Liver (tissue), 9 donors: ENCODE data around the gene CST3. TPM values are rescaled to one million over a fixed set of nuclear protein-coding genes. Genes with fewer than 3 reads are reported as not detected.

Experiments used
- DNase-seq: peaks from one replicate; pipeline ENCODE4 v3.0.0-alpha.2; 2017; ENCODE audit warnings: low spot score
- H3K27ac ChIP-seq, 2 donors: one replicate each; pipeline ENCODE4 v1.7.0; 2013; ENCODE audit warnings: inconsistent platforms in 2 of 2, low read length in 2 of 2, control low read depth in 1 of 2, low read depth in 1 of 2, mild to moderate bottlenecking in 1 of 2
- H3K27me3 ChIP-seq, 4 donors: one replicate each; pipeline versions ENCODE4 v1.6.1 to v1.7.0; 2013; ENCODE audit warnings: low read length in 3 of 4, inconsistent platforms in 1 of 4, mild to moderate bottlenecking in 1 of 4, moderate library complexity in 1 of 4; ENCODE audit not compliant: control insufficient read depth in 4 of 4, insufficient read depth in 4 of 4
- H3K36me3 ChIP-seq, 4 donors: one replicate each; pipeline versions ENCODE4 v1.6.1 to v1.7.0; 2013; ENCODE audit warnings: low read length in 3 of 4, mild to moderate bottlenecking in 3 of 4, low read depth in 1 of 4, moderate library complexity in 1 of 4; ENCODE audit not compliant: control insufficient read depth in 4 of 4, insufficient read depth in 3 of 4
- H3K4me1 ChIP-seq, 4 donors: one replicate each; pipeline versions ENCODE4 v1.6.1 to v1.7.0; 2013; ENCODE audit warnings: low read length in 3 of 4, mild to moderate bottlenecking in 3 of 4, moderate library complexity in 1 of 4; ENCODE audit not compliant: control insufficient read depth in 4 of 4, insufficient read depth in 4 of 4
- H3K4me3 ChIP-seq, 3 donors: one replicate each; pipeline versions ENCODE4 v1.6.1 to v1.7.0; 2013; ENCODE audit warnings: low read length in 3 of 3, control low read depth in 1 of 3, low read depth in 1 of 3, mild to moderate bottlenecking in 1 of 3
- H3K9ac ChIP-seq, 2 donors: one replicate each; pipeline ENCODE4 v1.7.0; 2013; ENCODE audit warnings: low read length in 2 of 2, mild to moderate bottlenecking in 2 of 2, moderate library complexity in 2 of 2, control low read depth in 1 of 2, low read depth in 1 of 2
- H3K9me3 ChIP-seq, 4 donors: one replicate each; pipeline versions ENCODE4 v1.6.1 to v1.7.0; 2013; ENCODE audit warnings: low read length in 3 of 4; ENCODE audit not compliant: control insufficient read depth in 4 of 4
- EGR1 ChIP-seq, 2 donors: IDR thresholded peaks; 2 replicates each; pipeline ENCODE4 v1.6.1; 2016 to 2018; ENCODE audit warnings: antibody characterized with exemption in 2 of 2, low read depth in 2 of 2
- FOXA2 ChIP-seq: IDR thresholded peaks from 2 replicates; pipeline ENCODE4 v1.6.1; 2016; ENCODE audit warnings: antibody characterized with exemption
- HNF4A ChIP-seq, 2 donors: conservative IDR thresholded peaks; 2 replicates each; pipeline ENCODE4 v1.6.1; 2016; ENCODE audit warnings: antibody characterized with exemption in 2 of 2, mild to moderate bottlenecking in 2 of 2
- HNF4G ChIP-seq: IDR thresholded peaks from 2 replicates; pipeline ENCODE4 v1.6.1; 2016; ENCODE audit warnings: antibody characterized with exemption
- JUND ChIP-seq, 2 donors: IDR thresholded peaks; 2 replicates each; pipeline ENCODE4 v1.6.1; 2016; ENCODE audit warnings: antibody characterized with exemption in 2 of 2
- MAX ChIP-seq: IDR thresholded peaks from 2 replicates; pipeline ENCODE4 v1.6.1; 2016; ENCODE audit warnings: antibody characterized with exemption
- NR2F2 ChIP-seq: IDR thresholded peaks from 2 replicates; pipeline ENCODE4 v1.6.1; 2016; ENCODE audit warnings: antibody characterized with exemption
- RXRA ChIP-seq, 2 donors: IDR thresholded peaks; 2 replicates each; pipeline ENCODE4 v1.6.1; 2017 to 2018; ENCODE audit warnings: antibody characterized with exemption in 2 of 2, mild to moderate bottlenecking in 1 of 2
- SP1 ChIP-seq: IDR thresholded peaks from 2 replicates; pipeline ENCODE4 v1.6.1; 2018; ENCODE audit warnings: antibody characterized with exemption, mild to moderate bottlenecking
- TAF1 ChIP-seq: conservative IDR thresholded peaks from 2 replicates; pipeline ENCODE4 v1.6.1; 2016; ENCODE audit warnings: antibody characterized with exemption, mild to moderate bottlenecking
- YY1 ChIP-seq: IDR thresholded peaks from 2 replicates; pipeline ENCODE4 v1.6.1; 2016; ENCODE audit warnings: antibody characterized with exemption, mild to moderate bottlenecking
- ZBTB33 ChIP-seq: IDR thresholded peaks from 2 replicates; pipeline ENCODE4 v1.6.1; 2016; ENCODE audit warnings: antibody characterized with exemption
- WGBS: extraction: QIAGEN DNeasy Blood & Tissue Kit; methylation state at CpG from one replicate; pipeline ENCODE4 v1.1.7; 2013; 5-methylcytosine and 5-hydroxymethylcytosine counted together
- polyA plus RNA-seq, 2 donors: library from polyadenylated mRNA; stranded (reverse) in 1 of 2; unstranded in 1 of 2; fragments of 200-250 nt in 1 of 2; fragments of >200 nt in 1 of 2; fragmentation: Nextera tagmentation in 1 of 2; extraction: Ambion mirVana in 1 of 2; gene quantifications; one replicate each; pipeline versions ENCODE4 v1.2.1 to v1.2.3, GENCODE V29; 2013 to 2015
- total RNA-seq, 2 donors: library from RNA; depleted of rRNA; stranded (reverse); fragments of >200 nt; gene quantifications; one replicate each; pipeline ENCODE4 v1.2.3, GENCODE V29; 2014
- TF ChIP-seq, protein P1 (sequence below): IDR thresholded peaks from 2 replicates; pipeline ENCODE4 v1.6.1; 2016; ENCODE audit warnings: antibody characterized with exemption, mild to moderate bottlenecking
- TF ChIP-seq, protein P2 (sequence below): IDR thresholded peaks from 2 replicates; pipeline ENCODE4 v1.6.1; 2016; ENCODE audit warnings: antibody characterized with exemption
- TF ChIP-seq, protein P3 (sequence below): fragments of 150-350 bp; IDR thresholded peaks from 2 replicates; pipeline ENCODE4 v1.5.1; 2017; ENCODE audit warnings: improper control_type of control experiment, low read depth, low read length; ENCODE audit not compliant: missing input control
- donor health status: healthy.
- donor health status: healthy.
- donor health status: healthy.
- donor health status: healthy.
- donor health status: healthy.

Gene CST3
- total and polyA plus RNA-seq, 4 donors = 153 to 1,712 (median 513) TPM

- Histone ChIP-seq H3K4me3 (no peak overlapping the region), H3K27ac (no peak overlapping the region), H3K9me3 (no peaks in the 10 kb centered on the region), H3K36me3 (no peaks in the 10 kb centered on the region), H3K9ac (no peak overlapping the region), H3K27me3 (no peaks in the 10 kb centered on the region), H3K4me1 (no peaks in the 10 kb centered on the region)
- 95% methylated on average over 1 of the region's 1 CpG for WGBS
- TF ChIP-seq EGR1 (IDR thresholded peaks at IDR 0.05; ENCODE audit: low read depth in 2 of 2) = no peak
- TF ChIP-seq ZBTB33 = no peak
- TF ChIP-seq, protein P1, sequence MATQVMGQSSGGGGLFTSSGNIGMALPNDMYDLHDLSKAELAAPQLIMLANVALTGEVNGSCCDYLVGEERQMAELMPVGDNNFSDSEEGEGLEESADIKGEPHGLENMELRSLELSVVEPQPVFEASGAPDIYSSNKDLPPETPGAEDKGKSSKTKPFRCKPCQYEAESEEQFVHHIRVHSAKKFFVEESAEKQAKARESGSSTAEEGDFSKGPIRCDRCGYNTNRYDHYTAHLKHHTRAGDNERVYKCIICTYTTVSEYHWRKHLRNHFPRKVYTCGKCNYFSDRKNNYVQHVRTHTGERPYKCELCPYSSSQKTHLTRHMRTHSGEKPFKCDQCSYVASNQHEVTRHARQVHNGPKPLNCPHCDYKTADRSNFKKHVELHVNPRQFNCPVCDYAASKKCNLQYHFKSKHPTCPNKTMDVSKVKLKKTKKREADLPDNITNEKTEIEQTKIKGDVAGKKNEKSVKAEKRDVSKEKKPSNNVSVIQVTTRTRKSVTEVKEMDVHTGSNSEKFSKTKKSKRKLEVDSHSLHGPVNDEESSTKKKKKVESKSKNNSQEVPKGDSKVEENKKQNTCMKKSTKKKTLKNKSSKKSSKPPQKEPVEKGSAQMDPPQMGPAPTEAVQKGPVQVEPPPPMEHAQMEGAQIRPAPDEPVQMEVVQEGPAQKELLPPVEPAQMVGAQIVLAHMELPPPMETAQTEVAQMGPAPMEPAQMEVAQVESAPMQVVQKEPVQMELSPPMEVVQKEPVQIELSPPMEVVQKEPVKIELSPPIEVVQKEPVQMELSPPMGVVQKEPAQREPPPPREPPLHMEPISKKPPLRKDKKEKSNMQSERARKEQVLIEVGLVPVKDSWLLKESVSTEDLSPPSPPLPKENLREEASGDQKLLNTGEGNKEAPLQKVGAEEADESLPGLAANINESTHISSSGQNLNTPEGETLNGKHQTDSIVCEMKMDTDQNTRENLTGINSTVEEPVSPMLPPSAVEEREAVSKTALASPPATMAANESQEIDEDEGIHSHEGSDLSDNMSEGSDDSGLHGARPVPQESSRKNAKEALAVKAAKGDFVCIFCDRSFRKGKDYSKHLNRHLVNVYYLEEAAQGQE = no peak
- no peak for TF ChIP-seq YY1
- TF ChIP-seq, protein P2, sequence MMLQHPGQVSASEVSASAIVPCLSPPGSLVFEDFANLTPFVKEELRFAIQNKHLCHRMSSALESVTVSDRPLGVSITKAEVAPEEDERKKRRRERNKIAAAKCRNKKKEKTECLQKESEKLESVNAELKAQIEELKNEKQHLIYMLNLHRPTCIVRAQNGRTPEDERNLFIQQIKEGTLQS = no peak
- TF ChIP-seq MAX = no peak
- TF ChIP-seq FOXA2 = no peak
- no peak for TF ChIP-seq RXRA (IDR thresholded peaks at IDR 0.05)
- TF ChIP-seq, protein P3, sequence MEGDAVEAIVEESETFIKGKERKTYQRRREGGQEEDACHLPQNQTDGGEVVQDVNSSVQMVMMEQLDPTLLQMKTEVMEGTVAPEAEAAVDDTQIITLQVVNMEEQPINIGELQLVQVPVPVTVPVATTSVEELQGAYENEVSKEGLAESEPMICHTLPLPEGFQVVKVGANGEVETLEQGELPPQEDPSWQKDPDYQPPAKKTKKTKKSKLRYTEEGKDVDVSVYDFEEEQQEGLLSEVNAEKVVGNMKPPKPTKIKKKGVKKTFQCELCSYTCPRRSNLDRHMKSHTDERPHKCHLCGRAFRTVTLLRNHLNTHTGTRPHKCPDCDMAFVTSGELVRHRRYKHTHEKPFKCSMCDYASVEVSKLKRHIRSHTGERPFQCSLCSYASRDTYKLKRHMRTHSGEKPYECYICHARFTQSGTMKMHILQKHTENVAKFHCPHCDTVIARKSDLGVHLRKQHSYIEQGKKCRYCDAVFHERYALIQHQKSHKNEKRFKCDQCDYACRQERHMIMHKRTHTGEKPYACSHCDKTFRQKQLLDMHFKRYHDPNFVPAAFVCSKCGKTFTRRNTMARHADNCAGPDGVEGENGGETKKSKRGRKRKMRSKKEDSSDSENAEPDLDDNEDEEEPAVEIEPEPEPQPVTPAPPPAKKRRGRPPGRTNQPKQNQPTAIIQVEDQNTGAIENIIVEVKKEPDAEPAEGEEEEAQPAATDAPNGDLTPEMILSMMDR = no peak
- no peak for TF ChIP-seq HNF4A (conservative IDR thresholded peaks at IDR 0.05)
- TF ChIP-seq NR2F2 = no peak
- TF ChIP-seq JUND (IDR thresholded peaks at IDR 0.05) = no peak
- TF ChIP-seq TAF1 = no peak
- DNase-seq = no peak
These were observed 34.4 kb upstream of the CST3 start for GRCh38 chr20:23672158-23672557.

DNA sequence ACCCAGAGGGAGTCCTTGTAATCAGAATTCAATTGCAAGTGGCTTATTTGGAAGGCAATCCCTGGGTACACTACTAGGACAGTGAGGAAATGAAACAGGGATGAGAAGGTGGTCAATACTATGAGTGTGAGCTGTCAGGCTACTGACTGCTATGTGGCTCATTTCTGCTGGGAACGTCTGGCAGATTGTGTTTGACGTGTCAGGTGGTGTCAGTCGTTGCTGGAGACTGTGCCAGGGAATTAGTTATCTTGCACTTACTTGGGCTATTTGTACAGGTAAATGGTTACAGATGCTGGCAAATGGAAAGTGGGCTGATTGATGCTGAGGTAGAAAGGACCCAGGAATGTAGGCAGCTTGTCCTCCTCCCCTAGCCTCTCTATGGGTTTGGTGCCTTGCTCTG lies 33.7 kb upstream of the CST3 start:
- Histone ChIP-seq H3K36me3 (no peaks in the 10 kb centered on the region), H3K4me1 (no peaks in the 10 kb centered on the region), H3K9me3 (no peaks in the 10 kb centered on the region), H3K9ac (no peak overlapping the region), H3K27me3 (no peaks in the 10 kb centered on the region), H3K4me3 (no peak overlapping the region), H3K27ac (no peak overlapping the region)
- TF ChIP-seq FOXA2 (no peak), SP1 (no peak), RXRA (IDR thresholded peaks at IDR 0.05) (no peak), HNF4G (no peak)
- 74% methylated on average over 3 of the region's 3 CpGs for WGBS
- DNase-seq = no peak
